Stomach (tissue), 9 donors: ENCODE measurements around the gene NPNT. TPM values are rescaled to one million over a fixed set of nuclear protein-coding genes. Genes with fewer than 3 reads are reported as not detected.

Source experiments
- DNase-seq, 2 donors: peaks; one replicate each; pipeline versions ENCODE4 v3.0.0 to v3.0.0-alpha.2; 2013 to 2019
- H3K27ac ChIP-seq, 5 donors: fragments of 200-600 bp in 4 of 5; sonication (generic) in 4 of 5; one replicate each; pipeline ENCODE4 v1.5.1; 2013 to 2019; ENCODE audit warnings: mild to moderate bottlenecking in 1 of 5, moderate library complexity in 1 of 5
- H3K27me3 ChIP-seq, 3 donors: fragments of 200-600 bp; sonication (generic); one replicate each; pipeline ENCODE4 v1.5.1; 2017 to 2019; ENCODE audit warnings: mixed run types in 1 of 3
- H3K36me3 ChIP-seq, 4 donors: fragments of 200-600 bp; sonication (generic); 1 replicate in 3 of 4; 2 replicates in 1 of 4; pipeline ENCODE4 v1.5.1; 2016 to 2019
- H3K4me1 ChIP-seq, 4 donors: fragments of 200-600 bp; sonication (generic); one replicate each; pipeline ENCODE4 v1.5.1; 2016 to 2019
- H3K4me3 ChIP-seq, 4 donors: fragments of 200-600 bp; sonication (generic) in 3 of 4; one replicate each; pipeline ENCODE4 v1.5.1; 2016 to 2019; ENCODE audit warnings: mild to moderate bottlenecking in 1 of 4
- H3K9me3 ChIP-seq, 4 donors: fragments of 200-600 bp; sonication (generic); one replicate each; pipeline ENCODE4 v1.5.1; 2016 to 2019
- EP300 ChIP-seq: sonication (generic); formaldehyde crosslinking; IDR thresholded peaks from one replicate; pipeline ENCODE4 v1.6.1; 2017; ENCODE audit warnings: antibody characterized with exemption
- POLR2A ChIP-seq, 4 donors: fragments of 450-650 bp; IDR thresholded peaks; one replicate each; pipeline ENCODE4 v1.6.1; 2016; ENCODE audit warnings: antibody characterized with exemption in 4 of 4, control low read depth in 2 of 4, mild to moderate bottlenecking in 1 of 4, moderate library complexity in 1 of 4
- POLR2AphosphoS5 ChIP-seq, 3 donors: sonication (generic); formaldehyde crosslinking; IDR thresholded peaks; one replicate each; pipeline ENCODE4 v1.6.1; 2016; ENCODE audit warnings: antibody characterized with exemption in 3 of 3
- WGBS, 5 donors: extraction: QIAGEN DNeasy Blood & Tissue Kit in 3 of 5; methylation state at CpG; one replicate each; pipeline versions ENCODE4 v1.1.5 to v1.1.7; 2013 to 2018; 5-methylcytosine and 5-hydroxymethylcytosine counted together
- intact Hi-C: fragments of 100-400 bp; cut with DNase I; formaldehyde crosslinking; loops from one replicate; pipeline ENCODE4 v1.15.1; 2023; ENCODE audit warnings: low total_unique reads
- polyA plus RNA-seq, 3 donors: library from polyadenylated mRNA; stranded (reverse); fragments of 200-250 nt; gene quantifications; one replicate each; pipeline ENCODE4 v1.2.3, GENCODE V29; 2013
- total RNA-seq, 5 donors: library from RNA; depleted of rRNA; stranded (reverse); fragments of >200 nt; gene quantifications; one replicate each; pipeline versions ENCODE4 v1.1.0 to v1.2.3, GENCODE V29; 2014 to 2016
- TF ChIP-seq, protein P1 (sequence below), 7 experiments: fragments of 450-650 bp in 4 of 7; fragments of 200-600 bp in 3 of 7; sonication (generic) in 3 of 7; IDR thresholded peaks; one replicate each; pipeline ENCODE4 v1.5.1; 2016 to 2019; ENCODE audit warnings: antibody characterized with exemption in 7 of 7, control low read depth in 2 of 7, mild to moderate bottlenecking in 1 of 7
- donor health status: healthy with polysubstance abuse.
- donor health status: Bipolar disorder and iron deficiency.
- donor health status: healthy.

The NPNT gene
- total and polyA plus RNA-seq, 8 donors = 3.7 to 32.9 (median 12.1) TPM; not detected in 1

DNA sequence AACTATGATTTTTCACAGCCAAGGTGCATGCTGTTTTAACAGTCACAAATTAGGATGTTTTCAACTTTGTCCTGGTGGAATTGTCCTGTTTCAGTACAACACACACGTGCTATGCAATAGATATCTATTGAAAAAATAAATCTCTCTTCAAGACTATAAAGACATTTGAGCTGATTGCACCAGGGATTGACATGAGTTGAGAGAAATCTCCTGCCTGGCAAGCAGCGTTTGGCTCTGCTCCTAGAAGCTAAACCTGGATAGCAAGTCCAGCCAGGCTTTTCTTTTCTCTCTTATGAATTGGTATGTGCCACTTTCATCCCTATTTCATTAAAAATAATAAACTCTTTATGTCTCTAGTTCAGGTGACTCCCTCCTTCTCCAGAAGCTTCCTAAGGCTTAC, 16.6 kb upstream of the NPNT start:
- TF ChIP-seq EP300 (no peak), POLR2AphosphoS5 (IDR thresholded peaks at IDR 0.05) (no peak), POLR2A (IDR thresholded peaks at IDR 0.05) (no peak)
- TF ChIP-seq, protein P1, sequence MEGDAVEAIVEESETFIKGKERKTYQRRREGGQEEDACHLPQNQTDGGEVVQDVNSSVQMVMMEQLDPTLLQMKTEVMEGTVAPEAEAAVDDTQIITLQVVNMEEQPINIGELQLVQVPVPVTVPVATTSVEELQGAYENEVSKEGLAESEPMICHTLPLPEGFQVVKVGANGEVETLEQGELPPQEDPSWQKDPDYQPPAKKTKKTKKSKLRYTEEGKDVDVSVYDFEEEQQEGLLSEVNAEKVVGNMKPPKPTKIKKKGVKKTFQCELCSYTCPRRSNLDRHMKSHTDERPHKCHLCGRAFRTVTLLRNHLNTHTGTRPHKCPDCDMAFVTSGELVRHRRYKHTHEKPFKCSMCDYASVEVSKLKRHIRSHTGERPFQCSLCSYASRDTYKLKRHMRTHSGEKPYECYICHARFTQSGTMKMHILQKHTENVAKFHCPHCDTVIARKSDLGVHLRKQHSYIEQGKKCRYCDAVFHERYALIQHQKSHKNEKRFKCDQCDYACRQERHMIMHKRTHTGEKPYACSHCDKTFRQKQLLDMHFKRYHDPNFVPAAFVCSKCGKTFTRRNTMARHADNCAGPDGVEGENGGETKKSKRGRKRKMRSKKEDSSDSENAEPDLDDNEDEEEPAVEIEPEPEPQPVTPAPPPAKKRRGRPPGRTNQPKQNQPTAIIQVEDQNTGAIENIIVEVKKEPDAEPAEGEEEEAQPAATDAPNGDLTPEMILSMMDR (IDR thresholded peaks at IDR 0.05) = no peak
- H3K27me3 ChIP-seq = no peaks in the 10 kb centered on the region
- no peak overlapping the region for H3K4me3 ChIP-seq
- H3K9me3 ChIP-seq = peaks cover 0 to 4% (median 0%) of the 10 kb centered on the region in 4 donors
- intact Hi-C loops = no loop called here
- WGBS, 5 donors = 53 to 67% (median 64%) methylated on average over 2 of the region's 2 CpGs
- H3K36me3 ChIP-seq = no peaks in the 10 kb centered on the region
- no peak for DNase-seq
- H3K4me1 ChIP-seq = peaks cover 0 to 11% (median 0%) of the 10 kb centered on the region in 4 donors
- H3K27ac ChIP-seq = no peak overlapping the region

DNA sequence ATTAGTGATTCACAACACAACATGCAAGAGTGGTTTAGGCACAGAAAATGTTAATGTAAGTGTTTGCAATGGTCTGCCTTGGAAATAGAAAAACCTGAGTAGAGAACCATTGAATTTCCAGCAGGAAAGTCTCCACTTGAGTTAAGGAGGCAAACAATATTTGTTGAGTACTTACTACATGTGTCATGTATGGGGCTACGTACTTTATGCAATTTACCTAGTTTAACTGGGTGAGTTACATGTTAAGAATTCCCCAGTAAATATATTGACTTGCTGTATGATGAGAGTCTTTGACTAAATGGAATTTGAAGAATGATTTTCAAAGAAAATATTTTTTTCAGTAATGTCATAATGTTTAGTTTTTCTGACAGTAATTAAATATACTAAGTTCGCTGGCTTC, 7.8 kb upstream of the NPNT start:
- no peaks in the 10 kb centered on the region for H3K4me1 ChIP-seq
- no peak for DNase-seq
- TF ChIP-seq EP300 = no peak
- TF ChIP-seq, protein P1 (IDR thresholded peaks at IDR 0.05) = no peak
- TF ChIP-seq POLR2A (IDR thresholded peaks at IDR 0.05) = no peak
- no peak overlapping the region for H3K27ac ChIP-seq
- WGBS, 5 donors = 75 to 92% (median 83%) methylated on average over 2 of the region's 2 CpGs
- intact Hi-C loops = no loop called here
- no peaks in the 10 kb centered on the region for H3K9me3 ChIP-seq
- H3K27me3 ChIP-seq = no peaks in the 10 kb centered on the region
- H3K36me3 ChIP-seq = no peaks in the 10 kb centered on the region
- no peak overlapping the region for H3K4me3 ChIP-seq

DNA sequence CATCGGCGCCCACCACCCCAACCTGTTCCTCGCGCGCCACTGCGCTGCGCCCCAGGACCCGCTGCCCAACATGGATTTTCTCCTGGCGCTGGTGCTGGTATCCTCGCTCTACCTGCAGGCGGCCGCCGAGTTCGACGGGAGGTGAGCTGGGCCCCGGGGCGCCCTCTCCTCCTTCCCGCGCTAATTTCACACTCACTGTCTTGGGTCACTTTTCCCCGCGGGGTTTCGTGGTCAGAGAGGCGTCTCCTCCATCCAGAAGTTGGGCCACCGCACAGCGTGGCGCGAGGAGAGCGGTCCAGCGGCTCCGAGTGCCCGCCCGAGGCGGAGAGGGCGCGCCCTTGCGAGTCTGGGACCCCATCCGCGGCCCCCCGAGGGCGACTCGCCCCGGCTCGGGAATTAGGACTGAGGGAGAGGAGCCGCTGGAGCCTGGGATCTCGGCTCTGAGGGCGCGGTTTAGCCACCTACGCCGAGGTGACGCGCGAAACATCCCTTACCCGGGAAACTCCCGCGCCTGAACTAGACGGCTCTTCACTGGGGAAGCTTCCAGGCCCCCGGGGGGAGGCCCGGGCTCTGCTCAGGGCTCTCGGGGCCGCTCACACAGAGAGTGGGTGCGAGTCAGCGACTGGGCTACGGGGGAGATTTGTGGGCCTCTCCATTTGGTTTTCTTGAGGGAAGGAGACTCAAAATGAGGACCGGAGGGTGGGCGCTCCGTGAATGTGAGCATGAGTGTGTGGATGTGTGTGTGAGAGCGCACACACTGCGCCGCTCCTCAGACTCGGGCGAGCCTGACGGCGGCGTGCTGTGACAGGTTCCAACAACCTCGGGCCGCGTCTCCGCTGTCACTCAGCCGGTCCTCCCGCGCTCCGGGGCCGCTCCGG, 551 bp downstream of the NPNT start:
- DNase-seq = peak in 1 of 2 donors; percentile 72
- H3K4me3 ChIP-seq = peak overlapping the region; percentile 60 to 76 (median 61)
- H3K4me1 ChIP-seq = peaks cover 13 to 37% (median 23%) of the 10 kb centered on the region in 4 donors
- no peaks in the 10 kb centered on the region for H3K36me3 ChIP-seq
- H3K27me3 ChIP-seq = peaks cover 0 to 23% (median 20%) of the 10 kb centered on the region in 3 donors
- 0 to 3% (median 1%) methylated on average over 39 to 84 of the region's 84 CpGs for WGBS, 5 donors
- peak overlapping the region in 4 of 5 donors; percentile 7 to 69 (median 33) for H3K27ac ChIP-seq
- TF ChIP-seq EP300 (no peak), POLR2AphosphoS5 (IDR thresholded peaks at IDR 0.05) (no peak), POLR2A (IDR thresholded peaks at IDR 0.05) (no peak)
- TF ChIP-seq, protein P1 (IDR thresholded peaks at IDR 0.05) = no peak
- no peaks in the 10 kb centered on the region for H3K9me3 ChIP-seq
- intact Hi-C loops = no loop called here

DNA sequence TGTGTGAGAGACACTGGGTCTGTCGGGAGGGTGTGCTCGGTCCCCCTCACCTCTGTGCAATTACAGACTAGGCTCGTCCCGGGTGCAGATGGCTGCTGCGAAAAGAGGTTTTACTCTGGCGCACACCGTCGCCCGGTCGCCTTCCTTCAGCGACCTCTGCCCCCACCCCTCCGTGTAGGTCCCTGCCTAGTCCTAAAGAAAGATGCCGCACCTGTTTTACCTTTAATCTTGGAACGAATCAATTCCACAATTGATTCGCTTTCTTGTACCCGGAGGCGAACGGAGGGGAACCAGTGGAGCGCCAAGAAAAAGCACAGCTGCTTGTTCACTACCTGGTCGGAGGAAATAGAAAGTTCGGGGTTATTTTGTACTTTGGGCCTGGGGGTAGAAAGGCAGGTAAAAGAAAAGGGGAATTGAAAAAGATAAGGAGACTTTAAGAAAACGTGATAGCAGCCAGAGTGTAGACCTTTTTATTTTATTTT, 1.2 kb downstream of the NPNT start:
- Histone ChIP-seq H3K4me1 (peaks cover 13 to 37% (median 23%) of the 10 kb centered on the region in 4 donors), H3K36me3 (no peaks in the 10 kb centered on the region), H3K27ac (peak overlapping the region in 2 of 5 donors; percentile 38 to 69), H3K27me3 (peaks cover 0 to 23% (median 20%) of the 10 kb centered on the region in 3 donors), H3K4me3 (peak overlapping the region; percentile 60 to 76 (median 61)), H3K9me3 (no peaks in the 10 kb centered on the region)
- DNase-seq = no peak
- WGBS, 5 donors = 3 to 7% (median 5%) methylated on average over 15 to 22 of the region's 22 CpGs
- intact Hi-C loops = no loop called here
- TF ChIP-seq, protein P1 (IDR thresholded peaks at IDR 0.05) = no peak
- TF ChIP-seq POLR2A (IDR thresholded peaks at IDR 0.05) (no peak), POLR2AphosphoS5 (IDR thresholded peaks at IDR 0.05) (no peak), EP300 (no peak)
